IMR-90 (cell line): ENCODE results near the gene SYNM. TPM values are rescaled to one million over a fixed set of nuclear protein-coding genes. Genes with fewer than 3 reads are reported as not detected.

Source experiments
- ATAC-seq: fragments of 200-7000 bp; cut with Tn5 transposase; 2 replicates; pipeline ENCODE4 v1.9.1; 2020; ENCODE audit warnings: low read depth, mild to moderate bottlenecking, moderate library complexity
- BruUV-seq: library from RNA; stranded (reverse); fragments of 400-500 nt; replicated peaks from 2 replicates; lab custom pipeline; 2021; lab: Mats Ljungman, UMichigan
- CTCF ChIA-PET: fragments of 300-600 bp; formaldehyde crosslinking; extraction: SDS; loops from one replicate; lab custom pipeline; 2021; ENCODE audit warnings: antibody characterized with exemption; lab: Yijun Ruan, JAX
- POLR2A ChIA-PET: fragments of 300-600 bp; sonication (Branson Sonifier 250); formaldehyde crosslinking; loops from one replicate; lab custom pipeline; 2022; ENCODE audit warnings: antibody characterized with exemption; ENCODE audit not compliant: unreplicated experiment; lab: Charles Lee
- DNase-seq: peaks from one replicate; pipeline ENCODE4 v3.0.0; 2013
- H2AFZ ChIP-seq: replicated peaks from 2 replicates; pipeline ENCODE3; 2013; ENCODE audit warnings: low read length, mild to moderate bottlenecking; ENCODE audit not compliant: poor library complexity
- H2AK5ac ChIP-seq: 2 replicates; pipeline ENCODE4 v1.6.1; 2013; ENCODE audit warnings: low read depth, low read length, inconsistent platforms
- H2AK9ac ChIP-seq: replicated peaks from 2 replicates; pipeline ENCODE3; 2013; ENCODE audit warnings: mild to moderate bottlenecking, low read depth, low read length, moderate library complexity; ENCODE audit not compliant: poor library complexity
- H2BK120ac ChIP-seq: 2 replicates; pipeline ENCODE4 v1.6.1; 2013; ENCODE audit warnings: low read depth, low read length, inconsistent platforms
- H2BK15ac ChIP-seq: 3 replicates; pipeline ENCODE4 v1.6.1; 2013; ENCODE audit warnings: low read depth, low read length, inconsistent platforms
- H2BK20ac ChIP-seq: 2 replicates; pipeline ENCODE4 v1.6.1; 2013; ENCODE audit warnings: low read depth, mild to moderate bottlenecking, inconsistent platforms, low read length, moderate library complexity
- H2BK5ac ChIP-seq: 2 replicates; pipeline ENCODE4 v1.6.1; 2013; ENCODE audit warnings: mild to moderate bottlenecking, low read depth, low read length, inconsistent platforms; ENCODE audit not compliant: poor library complexity, severe bottlenecking
- H3K14ac ChIP-seq: replicated peaks from 2 replicates; pipeline ENCODE4 v1.6.1; 2013; ENCODE audit warnings: low read depth, low read length, inconsistent platforms
- H3K18ac ChIP-seq: 2 replicates; pipeline ENCODE4 v1.6.1; 2013; ENCODE audit warnings: low read depth, low read length, control low read depth
- H3K23ac ChIP-seq: 2 replicates; pipeline ENCODE4 v1.6.1; 2013; ENCODE audit warnings: low read depth, low read length, inconsistent platforms
- H3K27ac ChIP-seq: 2 replicates; pipeline ENCODE4 v1.5.1; 2013; ENCODE audit warnings: mild to moderate bottlenecking, control low read depth, low read length; ENCODE audit not compliant: insufficient read depth
- H3K27me3 ChIP-seq: 2 replicates; pipeline ENCODE4 v1.6.1; 2013; ENCODE audit warnings: low read length; ENCODE audit not compliant: control insufficient read depth, insufficient read depth
- H3K36me3 ChIP-seq: 2 replicates; pipeline ENCODE4 v1.6.1; 2013; ENCODE audit warnings: low read length, mixed read lengths; ENCODE audit not compliant: control insufficient read depth, insufficient read depth
- H3K4ac ChIP-seq: 2 replicates; pipeline ENCODE4 v1.6.1; 2013; ENCODE audit warnings: low read depth, low read length, inconsistent platforms
- H3K4me1 ChIP-seq: 2 replicates; pipeline ENCODE4 v1.6.1; 2013; ENCODE audit warnings: low read length, mixed read lengths; ENCODE audit not compliant: control insufficient read depth, insufficient read depth
- H3K4me2 ChIP-seq: 2 replicates; pipeline ENCODE4 v1.6.1; 2013; ENCODE audit warnings: low read depth, mild to moderate bottlenecking, control low read depth, low read length, moderate library complexity
- H3K4me3 ChIP-seq: 2 replicates; pipeline ENCODE4 v1.5.1; 2013; ENCODE audit warnings: low read depth, mild to moderate bottlenecking, control low read depth, low read length, moderate library complexity; ENCODE audit not compliant: insufficient read depth
- H3K56ac ChIP-seq: 2 replicates; pipeline ENCODE4 v1.6.1; 2013; ENCODE audit warnings: low read length, inconsistent platforms; ENCODE audit not compliant: insufficient read depth; ENCODE audit errors: extremely low read depth
- H3K79me1 ChIP-seq, 2 experiments: 2 replicates each; pipeline ENCODE4 v1.6.1; 2013; ENCODE audit warnings: low read length in 2 of 2, inconsistent platforms in 1 of 2, low read depth in 1 of 2
- H3K9ac ChIP-seq: 2 replicates; pipeline ENCODE4 v1.6.1; 2013; ENCODE audit warnings: low read depth, low read length, control low read depth
- H3K9me1 ChIP-seq: 2 replicates; pipeline ENCODE4 v1.6.1; 2013; ENCODE audit warnings: low read length, inconsistent platforms; ENCODE audit not compliant: insufficient read depth
- H3K9me3 ChIP-seq: 2 replicates; pipeline ENCODE4 v1.6.1; 2013; ENCODE audit warnings: low read length; ENCODE audit not compliant: control insufficient read depth, insufficient read depth
- H4K20me1 ChIP-seq: 2 replicates; pipeline ENCODE4 v1.6.1; 2013; ENCODE audit warnings: low read length, inconsistent platforms; ENCODE audit not compliant: insufficient read depth
- H4K5ac ChIP-seq: 2 replicates; pipeline ENCODE4 v1.6.1; 2013; ENCODE audit warnings: mild to moderate bottlenecking, low read depth, low read length, control low read depth
- H4K8ac ChIP-seq, 2 experiments: 2 replicates each; pipeline ENCODE4 v1.6.1; 2013; ENCODE audit warnings: low read depth in 2 of 2, low read length in 2 of 2, control low read depth in 1 of 2, inconsistent platforms in 1 of 2
- H4K91ac ChIP-seq: 2 replicates; pipeline ENCODE4 v1.6.1; 2013; ENCODE audit warnings: low read depth, low read length, inconsistent platforms; ENCODE audit not compliant: insufficient read depth
- BHLHE40 ChIP-seq: fragments of 150-350 bp; IDR thresholded peaks from 2 replicates; pipeline ENCODE4 v1.6.1; 2016; ENCODE audit warnings: mild to moderate bottlenecking, low read depth, low read length
- CEBPB ChIP-seq: IDR thresholded peaks from 2 replicates; pipeline ENCODE4 v1.6.1; 2012; ENCODE audit warnings: low read depth, low read length, improper control_type of control experiment
- CHD1 ChIP-seq: IDR thresholded peaks from 2 replicates; pipeline ENCODE4 v1.6.1; 2012; ENCODE audit warnings: low read depth, low read length, improper control_type of control experiment
- CTCF ChIP-seq: conservative IDR thresholded peaks from 2 replicates; pipeline ENCODE4 v1.5.1; 2012; ENCODE audit warnings: mild to moderate bottlenecking, low read depth, low read length, improper control_type of control experiment
- ELK1 ChIP-seq: fragments of 150-350 bp; IDR thresholded peaks from 2 replicates; pipeline ENCODE4 v1.6.1; 2016; ENCODE audit warnings: low read depth, mild to moderate bottlenecking, low read length, moderate library complexity, borderline replicate concordance
- FOS ChIP-seq: fragments of 150-350 bp; IDR thresholded peaks from 2 replicates; pipeline ENCODE4 v1.6.1; 2016; ENCODE audit warnings: low read depth, low read length
- MAFK ChIP-seq: IDR thresholded peaks from 2 replicates; pipeline ENCODE4 v1.6.1; 2012; ENCODE audit warnings: low read depth, low read length, improper control_type of control experiment
- MAZ ChIP-seq: IDR thresholded peaks from 2 replicates; pipeline ENCODE4 v1.6.1; 2012; ENCODE audit warnings: low read depth, mild to moderate bottlenecking, low read length, improper control_type of control experiment, moderate library complexity, borderline replicate concordance
- MXI1 ChIP-seq: IDR thresholded peaks from 2 replicates; pipeline ENCODE4 v1.6.1; 2012; ENCODE audit warnings: low read depth, mild to moderate bottlenecking, low read length, moderate library complexity, borderline replicate concordance
- NFE2L2 ChIP-seq: fragments of 150-350 bp; IDR thresholded peaks from 2 replicates; pipeline ENCODE4 v1.6.1; 2016; ENCODE audit warnings: low read depth, mild to moderate bottlenecking, low read length
- POLR2A ChIP-seq: IDR thresholded peaks from 2 replicates; pipeline ENCODE4 v1.6.1; 2012; ENCODE audit warnings: mild to moderate bottlenecking, low read depth, low read length
- RAD21 ChIP-seq: IDR thresholded peaks from 2 replicates; pipeline ENCODE4 v1.6.1; 2012; ENCODE audit warnings: low read length, improper control_type of control experiment
- RCOR1 ChIP-seq: IDR thresholded peaks from 2 replicates; pipeline ENCODE4 v1.6.1; 2012; ENCODE audit warnings: mild to moderate bottlenecking, low read length, improper control_type of control experiment; ENCODE audit not compliant: insufficient replicate concordance
- RFX5 ChIP-seq: IDR thresholded peaks from 2 replicates; pipeline ENCODE4 v1.8.0; 2012; ENCODE audit warnings: low read depth, mild to moderate bottlenecking, low read length, moderate library complexity
- SMC3 ChIP-seq: fragments of 150-350 bp; IDR thresholded peaks from 2 replicates; pipeline ENCODE4 v1.6.1; 2016; ENCODE audit warnings: low read depth, mild to moderate bottlenecking, antibody characterized with exemption, low read length, moderate library complexity
- USF2 ChIP-seq: fragments of 150-350 bp; IDR thresholded peaks from 2 replicates; pipeline ENCODE4 v1.6.1; 2017; ENCODE audit warnings: mild to moderate bottlenecking, antibody characterized with exemption, low read length, low read depth
- WGBS, 2 experiments: methylation state at CpG; one replicate each; pipeline versions ENCODE4 v1.1.5 to v1.1.7; 2013; ENCODE audit warnings: missing lambda C conversion rate in 2 of 2; ENCODE audit not compliant: insufficient read length in 1 of 2; ENCODE audit errors: extremely low coverage in 2 of 2; 5-methylcytosine and 5-hydroxymethylcytosine counted together
- dilution Hi-C: fragments of 300-500 bp; cut with HindIII; formaldehyde crosslinking; loops from one replicate; pipeline ENCODE4 v1.14.3; 2018; ENCODE audit warnings: low sequenced_read_pairs; ENCODE audit not compliant: unreplicated experiment
- in situ Hi-C: fragments of 300-500 bp; cut with MboI; formaldehyde crosslinking; loops from 3 replicates; pipeline ENCODE4 v1.14.3; 2019; ENCODE audit warnings: low sequenced_read_pairs, inconsistent platforms, mixed read lengths
- intact Hi-C: fragments of 100-400 bp; cut with micrococcal nuclease; formaldehyde crosslinking; loops from 2 replicates; pipeline ENCODE4 v1.10.0; 2022
- polyA plus RNA-seq, 3 experiments: library from polyadenylated mRNA; depleted of rRNA; stranded (reverse); fragments of >200 nt; gene quantifications; 2 replicates each; pipeline ENCODE4 v1.2.3, GENCODE V29; 2012; ENCODE audit warnings: low replicate concordance in 1 of 3
- total RNA-seq: library from RNA; depleted of rRNA; stranded (reverse); fragments of >200 nt; gene quantifications from 2 replicates; pipeline ENCODE4 v1.2.3, GENCODE V29; 2012

Gene SYNM
- total and polyA plus RNA-seq, 2 of the 4 experiments (the other 2 are of a cell fraction), result 2.1 to 3.4 TPM

GRCh38 chr15:99098991-99099390 lies 5.9 kb upstream of the SYNM start:
- Histone ChIP-seq H2BK5ac (no peak overlapping the region), H2AK5ac (no peak overlapping the region), H3K56ac (no peak overlapping the region), H2BK120ac (no peak overlapping the region), H4K5ac (no peak overlapping the region), H2BK20ac (no peak overlapping the region), H3K4me2 (no peak overlapping the region), H4K20me1 (no peaks in the 10 kb centered on the region), H3K79me1 (no peaks in the 10 kb centered on the region), H3K4me1 (peaks cover 1% of the 10 kb centered on the region; the same call in 1 of the 2 replicates), H3K9me1 (peaks cover 6% of the 10 kb centered on the region; the same call in 1 of the 2 replicates), H3K9me3 (no peaks in the 10 kb centered on the region), H3K18ac (no peak overlapping the region), H3K23ac (no peak overlapping the region), H4K91ac (no peak overlapping the region), H3K4me3 (no peak overlapping the region), H2AFZ (no peak overlapping the region), H3K27me3 (peaks cover 18% of the 10 kb centered on the region), H3K14ac (no peak overlapping the region), H3K4ac (no peak overlapping the region), H3K9ac (no peak overlapping the region), H2BK15ac (no peak overlapping the region), H3K36me3 (no peaks in the 10 kb centered on the region), H3K27ac (no peak overlapping the region), H4K8ac (no peak overlapping the region), H2AK9ac (no peak overlapping the region)
- ChIA-PET POLR2A (no interaction called here), CTCF (no interaction called here)
- dilution Hi-C loops (no loop called here), intact Hi-C loops (no loop called here), in situ Hi-C loops (loop anchor here (5.0 kb wide), 1 partner anchor 113 kb away; no protein-coding TSS in a partner anchor)
- no TSS peak for BruUV-seq
- ATAC-seq (no peak), DNase-seq (no peak)
- WGBS, 2 experiments, result no CpG with 5 or more reads among the region's 6 CpGs
- TF ChIP-seq FOS (no peak), NFE2L2 (no peak), RCOR1 (no peak), RFX5 (no peak), USF2 (no peak), MAZ (no peak), POLR2A (no peak), CTCF (no peak), SMC3 (no peak), ELK1 (no peak), CEBPB (no peak), MXI1 (no peak), CHD1 (no peak), MAFK (no peak), RAD21 (no peak), BHLHE40 (no peak)
